Spleen (tissue), 7 donors: ENCODE data around the gene DAB1.

Experiments used
- POLR2A ChIP-seq, 3 donors: fragments of 450-650 bp; IDR thresholded peaks; one replicate each; pipeline ENCODE4 v1.5.1; 2017; ENCODE audit warnings: antibody characterized with exemption in 3 of 3, mild to moderate bottlenecking in 1 of 3
- POLR2AphosphoS5 ChIP-seq, 3 donors: sonication (generic); formaldehyde crosslinking; IDR thresholded peaks; one replicate each; pipeline ENCODE4 v1.5.1; 2017; ENCODE audit warnings: antibody characterized with exemption in 3 of 3
- TF ChIP-seq, protein P1 (sequence below), 11 experiments: fragments of 200-600 bp in 7 of 11; fragments of 450-650 bp in 4 of 11; sonication (generic) in 4 of 11; IDR thresholded peaks in 8 of 11; conservative IDR thresholded peaks in 3 of 11; 1 replicate in 7 of 11; 2 replicates in 4 of 11; pipeline versions ENCODE4 v1.4.0 to v1.8.0; 2016 to 2021; ENCODE audit warnings: antibody characterized with exemption in 11 of 11, inconsistent platforms in 4 of 11, mild to moderate bottlenecking in 1 of 11
- donor health status: DM: no; HTN: no; CAD: no; lungs with moderate emphysema.
- donor health status: DM: no; HTN: no; CAD: no.
- donor health status: DM: no; HTN: no; CAD: no.

GRCh38 chr1:57468641-57469523, 45.0 kb upstream of the DAB1 start:
- TF ChIP-seq POLR2AphosphoS5 (IDR thresholded peaks at IDR 0.05) (no peak), POLR2A (IDR thresholded peaks at IDR 0.05) (no peak)
- TF ChIP-seq, protein P1, sequence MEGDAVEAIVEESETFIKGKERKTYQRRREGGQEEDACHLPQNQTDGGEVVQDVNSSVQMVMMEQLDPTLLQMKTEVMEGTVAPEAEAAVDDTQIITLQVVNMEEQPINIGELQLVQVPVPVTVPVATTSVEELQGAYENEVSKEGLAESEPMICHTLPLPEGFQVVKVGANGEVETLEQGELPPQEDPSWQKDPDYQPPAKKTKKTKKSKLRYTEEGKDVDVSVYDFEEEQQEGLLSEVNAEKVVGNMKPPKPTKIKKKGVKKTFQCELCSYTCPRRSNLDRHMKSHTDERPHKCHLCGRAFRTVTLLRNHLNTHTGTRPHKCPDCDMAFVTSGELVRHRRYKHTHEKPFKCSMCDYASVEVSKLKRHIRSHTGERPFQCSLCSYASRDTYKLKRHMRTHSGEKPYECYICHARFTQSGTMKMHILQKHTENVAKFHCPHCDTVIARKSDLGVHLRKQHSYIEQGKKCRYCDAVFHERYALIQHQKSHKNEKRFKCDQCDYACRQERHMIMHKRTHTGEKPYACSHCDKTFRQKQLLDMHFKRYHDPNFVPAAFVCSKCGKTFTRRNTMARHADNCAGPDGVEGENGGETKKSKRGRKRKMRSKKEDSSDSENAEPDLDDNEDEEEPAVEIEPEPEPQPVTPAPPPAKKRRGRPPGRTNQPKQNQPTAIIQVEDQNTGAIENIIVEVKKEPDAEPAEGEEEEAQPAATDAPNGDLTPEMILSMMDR (IDR thresholded peaks at IDR 0.05 in 8 of 11, conservative IDR thresholded peaks at IDR 0.05 in 3 of 11), result no peak
